ENCODE measurements around the gene UBL3.

Gene UBL3

DNA sequence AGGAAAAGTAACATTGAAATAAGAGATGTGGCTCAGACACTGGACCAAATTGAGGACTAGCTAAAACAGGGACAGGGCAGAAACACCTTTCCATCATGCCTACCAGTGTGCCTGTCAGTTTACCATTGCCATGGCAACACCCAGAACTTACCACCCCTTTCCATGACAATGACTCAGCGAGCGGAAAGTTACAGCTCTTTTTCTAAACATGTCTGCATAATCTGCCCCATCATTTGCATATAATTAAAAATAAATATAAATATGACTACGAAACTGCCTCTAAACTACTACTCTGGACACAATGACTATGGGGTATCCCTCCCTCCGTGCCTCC lies 96.0 kb downstream of the UBL3 start:
- no peak for DNase-seq (ENCODE audit: low read depth)

DNA sequence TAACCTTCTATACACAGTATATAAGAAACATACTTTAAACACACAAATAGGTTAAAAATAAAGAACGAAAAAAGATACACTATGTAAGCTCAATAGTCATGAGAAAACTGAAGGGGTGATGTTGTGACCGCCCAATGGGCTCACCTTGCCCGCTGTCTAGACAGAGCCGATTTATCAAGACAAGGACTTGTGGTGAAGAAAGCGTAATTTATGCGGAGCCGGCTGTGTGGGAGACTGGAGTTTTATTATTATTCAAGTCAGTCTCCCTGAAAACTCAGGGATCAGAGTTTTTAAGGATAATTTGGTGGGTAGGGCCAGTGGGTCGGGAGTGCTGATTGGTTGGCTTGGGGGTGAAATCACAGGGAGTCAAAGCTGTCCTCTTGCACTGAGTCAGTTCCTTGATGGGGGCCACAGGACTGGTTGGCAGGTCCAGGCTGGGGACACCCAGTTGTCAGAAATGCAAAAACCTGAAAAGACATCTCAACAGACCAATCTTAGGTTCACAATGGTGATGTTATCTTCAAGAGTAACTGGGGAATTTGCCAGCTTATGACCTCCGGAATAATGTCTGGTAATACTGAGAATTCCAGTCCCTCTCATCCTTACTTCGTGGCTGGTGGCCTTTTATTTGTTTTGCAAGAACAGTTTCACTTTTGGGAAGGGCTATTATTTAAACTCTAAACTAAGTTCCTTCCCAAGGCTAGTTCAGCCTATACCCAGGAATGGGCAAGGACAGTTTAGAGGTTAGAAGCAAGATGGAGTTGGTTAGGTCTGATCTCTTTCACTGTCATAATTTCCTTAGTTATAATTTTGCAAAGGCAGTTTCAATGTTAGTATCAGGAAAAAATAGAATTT lies 96.6 kb downstream of the UBL3 start:
- DNase-seq (ENCODE audit: low read depth): no peak

GRCh38 chr13:29752175-29752574 lies 98.2 kb downstream of the UBL3 start:
- DNase-seq (ENCODE audit: low read depth): no peak

- no peak for DNase-seq (ENCODE audit: low read depth)
These were observed 100.3 kb downstream of the UBL3 start for GRCh38 chr13:29750183-29750530.

DNA sequence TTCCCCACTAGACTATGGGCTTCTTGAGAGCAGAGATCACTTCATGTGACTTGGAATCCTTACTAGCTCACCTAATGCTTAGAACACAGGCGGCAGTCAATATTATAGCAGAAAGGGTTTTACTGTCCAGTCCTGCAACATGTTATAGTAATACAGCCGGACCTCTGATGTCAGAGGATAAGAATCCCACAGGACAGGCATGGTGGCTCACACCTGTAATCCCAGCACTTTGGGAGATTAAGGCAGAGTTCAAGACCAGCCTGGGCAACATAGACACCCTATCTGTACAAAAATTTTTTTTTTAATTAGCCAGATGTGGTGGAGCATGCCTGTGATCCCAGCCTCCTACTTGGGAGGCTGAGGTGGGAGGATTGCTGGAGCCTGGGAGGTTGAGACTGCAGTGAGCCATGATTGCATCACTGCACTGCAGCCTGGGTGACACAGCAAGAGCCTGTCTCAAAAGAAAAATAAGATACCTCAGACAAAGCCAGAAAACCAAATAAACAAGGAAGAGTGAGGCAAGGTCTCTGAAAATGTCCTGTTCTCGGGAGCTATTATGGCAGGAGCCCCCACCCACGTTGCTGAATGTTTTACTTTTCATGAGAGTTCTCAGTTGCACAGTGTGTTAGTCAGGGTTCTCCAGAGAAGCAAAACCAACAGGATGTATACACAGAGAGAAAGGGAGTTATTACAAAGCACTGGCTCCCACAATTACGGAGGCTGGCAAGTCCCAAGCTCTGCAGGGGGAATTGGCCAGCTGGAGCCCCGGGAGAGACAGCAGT lies 100.8 kb downstream of the UBL3 start:
- no peak for DNase-seq (ENCODE audit: low read depth)

DNA sequence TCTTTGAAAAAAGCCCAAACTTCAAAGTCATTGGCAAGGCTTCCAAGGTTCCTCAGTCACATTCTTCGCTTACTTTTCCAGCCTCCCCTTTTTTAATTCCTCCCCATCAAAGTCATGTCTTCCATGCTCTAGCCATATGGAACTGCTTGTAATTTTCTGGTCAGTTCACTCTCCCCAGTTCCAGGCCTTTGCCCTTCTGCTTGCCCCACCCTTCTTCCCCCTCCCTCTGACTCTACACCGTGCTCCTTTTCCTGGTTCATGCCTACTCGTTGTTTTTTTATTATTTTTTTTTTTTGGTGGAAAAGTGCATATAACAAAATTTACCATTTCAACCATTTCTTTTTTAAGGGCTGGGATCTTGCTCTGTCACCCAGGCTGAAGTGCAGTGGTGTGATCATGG lies 102.3 kb downstream of the UBL3 start:
- no peak for DNase-seq (ENCODE audit: low read depth)

GRCh38 chr13:29746148-29746677 lies 104.2 kb downstream of the UBL3 start:
- DNase-seq (ENCODE audit: low read depth): no peak

- no peak for DNase-seq (ENCODE audit: low read depth)
These were observed 104.7 kb downstream of the UBL3 start for GRCh38 chr13:29745704-29746103.

- DNase-seq (ENCODE audit: low read depth): no peak
These were observed 107.1 kb downstream of the UBL3 start for GRCh38 chr13:29743201-29743786.

GRCh38 chr13:29740961-29741360 lies 109.5 kb downstream of the UBL3 start:
- DNase-seq (ENCODE audit: low read depth): no peak

DNA sequence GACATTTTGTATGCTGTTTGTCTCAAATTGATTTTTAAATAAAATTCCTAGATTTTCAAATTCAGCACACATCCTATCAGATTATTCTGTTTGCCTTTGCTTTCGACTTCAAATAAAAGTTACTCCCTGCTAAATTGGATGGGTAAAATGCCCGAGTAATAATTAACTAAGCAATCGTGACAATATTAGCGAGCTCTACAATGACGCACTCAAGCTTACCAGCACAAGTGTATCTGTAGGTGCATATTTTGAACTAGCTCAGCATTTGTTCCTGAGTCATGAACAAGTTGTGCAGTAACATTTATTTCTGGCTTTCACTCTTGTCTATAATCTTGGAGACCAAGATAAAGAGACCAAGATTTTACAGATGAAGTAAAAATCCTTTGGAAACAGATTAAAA lies 113.4 kb downstream of the UBL3 start:
- no peak for DNase-seq (ENCODE audit: low read depth)

DNA sequence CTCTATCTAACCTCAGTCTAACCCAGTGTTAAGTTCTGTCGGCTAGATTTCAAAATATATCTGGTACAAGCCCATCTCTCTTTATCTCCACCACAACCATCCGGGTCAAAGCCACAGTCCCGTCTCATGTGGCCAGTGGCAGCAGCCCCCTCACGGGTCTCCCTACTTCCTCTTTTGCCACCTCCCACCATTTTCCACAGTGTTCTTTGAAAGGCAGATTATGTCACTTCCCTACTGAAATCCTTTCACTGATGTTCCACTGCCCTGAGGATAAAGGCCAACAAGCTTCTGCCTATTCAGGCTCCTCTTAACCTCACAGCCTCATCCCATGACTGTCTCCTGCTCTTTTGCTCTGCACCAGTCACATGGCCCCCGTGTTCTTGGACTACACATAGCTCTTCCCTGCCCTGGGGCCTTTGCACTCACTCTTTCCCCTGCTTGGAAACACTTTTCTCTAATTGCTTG lies 117.2 kb downstream of the UBL3 start:
- no peak for DNase-seq (ENCODE audit: low read depth)

DNA sequence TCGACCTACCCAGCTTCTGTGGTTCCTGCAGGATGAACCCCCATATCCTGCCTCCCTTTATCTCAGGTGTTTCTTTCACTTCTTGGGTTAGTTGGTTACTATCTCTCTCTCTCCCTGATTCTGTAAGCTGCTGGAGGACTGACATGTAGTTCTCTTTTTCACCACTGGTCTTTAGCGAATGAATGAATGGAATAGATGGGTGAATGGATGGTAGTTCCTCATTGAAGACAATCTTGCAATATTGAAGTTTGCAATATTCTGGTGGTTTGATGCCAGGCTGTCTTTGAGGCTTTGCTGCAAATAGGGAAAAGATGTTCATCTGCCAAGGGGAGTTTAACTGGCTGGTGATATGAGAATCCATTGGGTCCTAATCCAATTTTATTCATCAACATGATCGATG lies 120.2 kb downstream of the UBL3 start:
- no peak for DNase-seq (ENCODE audit: low read depth)

GRCh38 chr13:29722415-29722814 lies 128.0 kb downstream of the UBL3 start:
- no peak for DNase-seq (ENCODE audit: low read depth)

GRCh38 chr13:29721766-29722165 lies 128.7 kb downstream of the UBL3 start:
- DNase-seq (ENCODE audit: low read depth): no peak

DNA sequence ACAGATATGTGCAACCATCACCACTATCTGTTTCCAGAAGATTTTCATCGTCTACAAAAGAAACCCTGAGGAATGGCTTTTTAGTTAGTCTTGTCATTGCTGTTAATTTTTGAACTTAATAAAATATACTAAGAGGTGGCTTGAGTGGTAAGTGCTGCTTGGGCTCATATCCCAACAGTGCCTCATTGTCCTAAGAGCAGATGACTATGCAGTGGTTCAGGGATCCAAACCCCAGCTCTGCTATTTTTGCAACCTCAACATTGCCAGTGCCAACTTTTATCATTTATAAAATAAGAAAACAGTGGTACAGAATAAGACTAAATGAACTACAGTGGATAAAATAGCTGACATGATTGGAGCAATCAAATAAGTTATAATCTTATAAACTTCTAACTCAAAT lies 131.7 kb downstream of the UBL3 start:
- no peak for DNase-seq (ENCODE audit: low read depth)

DNA sequence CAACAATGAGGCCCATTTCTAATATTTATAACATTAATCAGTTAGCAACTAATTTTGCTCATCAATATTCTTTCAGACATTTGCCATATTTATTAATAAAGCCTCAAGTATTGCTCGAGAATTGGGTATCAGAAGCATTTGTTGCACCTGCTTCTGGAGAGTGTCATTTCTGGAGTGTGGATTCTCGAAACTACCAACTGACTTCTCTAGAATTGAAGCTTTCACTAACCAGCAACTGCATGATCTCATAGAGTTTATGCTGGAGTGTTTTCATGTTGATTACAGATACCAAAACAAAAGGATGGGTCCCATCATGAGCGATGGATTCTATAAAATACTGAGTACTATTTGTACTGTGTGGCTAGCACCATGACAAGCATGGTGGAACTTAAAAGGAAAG lies 133.9 kb downstream of the UBL3 start:
- DNase-seq (ENCODE audit: low read depth): no peak

Data from activated gamma-delta T cell treated with anti-CD3 and anti-CD28 coated beads, Interleukin-2, amount 50 U/mL, for 16 hours (primary cell).